Keratinocyte (primary cell): ENCODE results near the gene ARID5B. TPM values are rescaled to one million over a fixed set of nuclear protein-coding genes. Genes with fewer than 3 reads are reported as not detected.

Experiments
- DNase-seq: peaks from one replicate; pipeline ENCODE4 v3.0.0-alpha.2; 2011; ENCODE audit warnings: low read depth, missing footprints, low spot score
- FAIRE-seq: peaks from 2 replicates; lab custom pipeline; 2011; peaks lifted over from hg19 to GRCh38; lab: Jason Lieb, UNC
- H2AFZ ChIP-seq: 2 replicates; pipeline ENCODE4 v1.6.0; 2012; ENCODE audit warnings: low read length, control low read depth, inconsistent platforms; ENCODE audit not compliant: control insufficient read depth
- H3K27ac ChIP-seq: 2 replicates; pipeline ENCODE4 v1.5.1; 2011; ENCODE audit warnings: low read length; ENCODE audit not compliant: control insufficient read depth, insufficient read depth
- H3K27me3 ChIP-seq: 3 replicates; pipeline ENCODE4 v1.6.0; 2011; ENCODE audit warnings: low read length; ENCODE audit not compliant: control insufficient read depth, insufficient read depth; ENCODE audit errors: extremely low read depth
- H3K36me3 ChIP-seq, 2 experiments: 2 replicates in 1 of 2; 3 replicates in 1 of 2; pipeline ENCODE4 v1.5.1; 2011; ENCODE audit warnings: low read length in 2 of 2, mild to moderate bottlenecking in 1 of 2; ENCODE audit not compliant: control insufficient read depth in 2 of 2, insufficient read depth in 2 of 2; ENCODE audit errors: extremely low read depth in 1 of 2
- H3K4me1 ChIP-seq: 3 replicates; pipeline ENCODE4 v1.5.1; 2011; ENCODE audit warnings: low read length; ENCODE audit not compliant: control insufficient read depth, insufficient read depth; ENCODE audit errors: extremely low read depth
- H3K4me2 ChIP-seq: 3 replicates; pipeline ENCODE4 v1.6.0; 2011; ENCODE audit warnings: low read depth, low read length; ENCODE audit not compliant: control insufficient read depth, insufficient read depth; ENCODE audit errors: extremely low read depth
- H3K4me3 ChIP-seq, 3 experiments: fragments of 200-600 bp in 1 of 3; sonication (generic) in 1 of 3; 2 replicates in 2 of 3; 3 replicates in 1 of 3; pipeline ENCODE4 v1.5.1; 2011 to 2016; ENCODE audit warnings: low read length in 3 of 3, mild to moderate bottlenecking in 3 of 3, control low read depth in 2 of 3, inconsistent platforms in 1 of 3, low read depth in 1 of 3, mixed read lengths in 1 of 3, mixed run types in 1 of 3, moderate library complexity in 1 of 3; ENCODE audit not compliant: control insufficient read depth in 2 of 3, insufficient read depth in 2 of 3; ENCODE audit errors: extremely low read depth in 1 of 3
- H3K79me2 ChIP-seq: 2 replicates; pipeline ENCODE4 v1.6.0; 2012; ENCODE audit warnings: low read length; ENCODE audit not compliant: control insufficient read depth, insufficient read depth
- H3K9ac ChIP-seq: 3 replicates; pipeline ENCODE4 v1.6.0; 2011; ENCODE audit warnings: low read length; ENCODE audit not compliant: control insufficient read depth, insufficient read depth; ENCODE audit errors: extremely low read depth
- H3K9me1 ChIP-seq: 3 replicates; pipeline ENCODE4 v1.6.0; 2011; ENCODE audit warnings: low read length; ENCODE audit not compliant: control insufficient read depth, insufficient read depth; ENCODE audit errors: extremely low read depth
- H3K9me3 ChIP-seq: 2 replicates; pipeline ENCODE4 v1.5.1; 2012; ENCODE audit warnings: low read depth, low read length; ENCODE audit not compliant: control insufficient read depth
- H4K20me1 ChIP-seq: 3 replicates; pipeline ENCODE4 v1.6.0; 2011; ENCODE audit warnings: low read length; ENCODE audit not compliant: control insufficient read depth, insufficient read depth; ENCODE audit errors: extremely low read depth
- EZH2 ChIP-seq: IDR thresholded peaks from one replicate; pipeline ENCODE4 v1.6.1; 2012; ENCODE audit warnings: inconsistent platforms, mild to moderate bottlenecking, low read length, moderate library complexity
- dilution Hi-C: fragments of 300-500 bp; cut with MboI; formaldehyde crosslinking; loops from one replicate; pipeline ENCODE4 v1.7.0; 2020; ENCODE audit warnings: low sequenced_read_pairs; ENCODE audit not compliant: extremely low pct_ligation_motif_present
- polyA plus RNA-seq, 5 experiments: library from polyadenylated mRNA; depleted of rRNA in 3 of 5; stranded (reverse) in 3 of 5; stranded (forward) in 1 of 5; unstranded in 1 of 5; fragments of >200 nt; gene quantifications; 1 replicate in 1 of 5; 2 replicates in 3 of 5; 3 replicates in 1 of 5; pipeline versions ENCODE4 v1.2.1 to v1.2.3, GENCODE V29; 2011 to 2012; ENCODE audit warnings: missing spikeins in 2 of 5, low read depth in 1 of 5, low replicate concordance in 1 of 5
- TF ChIP-seq, protein P1 (sequence below), 3 experiments: IDR thresholded peaks in 1 of 3; conservative IDR thresholded peaks in 1 of 3; optimal IDR thresholded peaks in 1 of 3; 2 replicates in 2 of 3; 3 replicates in 1 of 3; pipeline versions ENCODE3 to v1.5.1; 2011; ENCODE audit warnings: low read length in 3 of 3, mild to moderate bottlenecking in 3 of 3, moderate library complexity in 2 of 3, control low read depth in 1 of 3, inconsistent platforms in 1 of 3; ENCODE audit not compliant: insufficient read depth in 2 of 3; ENCODE audit errors: extremely low read depth in 1 of 3

ARID5B gene
- polyA plus RNA-seq, 1 donor (not counting 4 experiments of a cell fraction or from before 2014, with no cell fraction given), result 7.0 TPM

DNA sequence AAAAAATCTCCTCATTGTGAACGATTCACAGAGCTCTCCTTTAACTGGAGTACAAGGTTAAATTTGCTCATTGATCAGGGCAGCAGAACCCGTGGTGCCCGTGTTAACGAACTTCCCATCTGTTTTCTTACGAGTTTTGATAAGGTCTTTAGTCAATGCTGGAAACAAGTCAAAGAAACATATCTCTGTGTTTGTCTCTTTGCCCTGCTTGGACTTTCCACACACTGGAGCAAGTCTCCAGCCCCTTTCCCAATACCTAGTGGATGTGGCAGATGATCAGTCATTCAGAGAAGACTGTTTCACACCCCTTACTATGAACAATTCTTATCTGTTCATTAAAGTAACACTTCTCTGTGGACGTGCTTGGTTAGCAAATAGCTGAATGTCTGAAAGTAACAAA lies 121.3 kb downstream of the ARID5B start:
- Histone ChIP-seq H3K4me2 (no peak overlapping the region), H3K4me3 (no peak overlapping the region), H3K27me3 (no peaks in the 10 kb centered on the region), H3K9ac (no peak overlapping the region), H3K79me2 (peaks cover 16% of the 10 kb centered on the region), H3K4me1 (peaks cover 70% of the 10 kb centered on the region), H3K9me3 (peaks cover 5% of the 10 kb centered on the region), H4K20me1 (no peaks in the 10 kb centered on the region), H3K27ac (no peak overlapping the region), H3K36me3 (no peaks in the 10 kb centered on the region), H3K9me1 (no peaks in the 10 kb centered on the region), H2AFZ (no peak overlapping the region)
- FAIRE-seq (no peak), DNase-seq (no peak)
- dilution Hi-C loops, result no loop called here
- TF ChIP-seq, protein P1, sequence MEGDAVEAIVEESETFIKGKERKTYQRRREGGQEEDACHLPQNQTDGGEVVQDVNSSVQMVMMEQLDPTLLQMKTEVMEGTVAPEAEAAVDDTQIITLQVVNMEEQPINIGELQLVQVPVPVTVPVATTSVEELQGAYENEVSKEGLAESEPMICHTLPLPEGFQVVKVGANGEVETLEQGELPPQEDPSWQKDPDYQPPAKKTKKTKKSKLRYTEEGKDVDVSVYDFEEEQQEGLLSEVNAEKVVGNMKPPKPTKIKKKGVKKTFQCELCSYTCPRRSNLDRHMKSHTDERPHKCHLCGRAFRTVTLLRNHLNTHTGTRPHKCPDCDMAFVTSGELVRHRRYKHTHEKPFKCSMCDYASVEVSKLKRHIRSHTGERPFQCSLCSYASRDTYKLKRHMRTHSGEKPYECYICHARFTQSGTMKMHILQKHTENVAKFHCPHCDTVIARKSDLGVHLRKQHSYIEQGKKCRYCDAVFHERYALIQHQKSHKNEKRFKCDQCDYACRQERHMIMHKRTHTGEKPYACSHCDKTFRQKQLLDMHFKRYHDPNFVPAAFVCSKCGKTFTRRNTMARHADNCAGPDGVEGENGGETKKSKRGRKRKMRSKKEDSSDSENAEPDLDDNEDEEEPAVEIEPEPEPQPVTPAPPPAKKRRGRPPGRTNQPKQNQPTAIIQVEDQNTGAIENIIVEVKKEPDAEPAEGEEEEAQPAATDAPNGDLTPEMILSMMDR (optimal IDR thresholded peaks at IDR 0.05 in 1 of 3, IDR thresholded peaks at IDR 0.05 in 1 of 3, conservative IDR thresholded peaks at IDR 0.05 in 1 of 3; ENCODE audit: extremely low read depth in 1 of 3, insufficient read depth in 2 of 3, low read length in 3 of 3), result no peak
- TF ChIP-seq EZH2, result no peak

DNA sequence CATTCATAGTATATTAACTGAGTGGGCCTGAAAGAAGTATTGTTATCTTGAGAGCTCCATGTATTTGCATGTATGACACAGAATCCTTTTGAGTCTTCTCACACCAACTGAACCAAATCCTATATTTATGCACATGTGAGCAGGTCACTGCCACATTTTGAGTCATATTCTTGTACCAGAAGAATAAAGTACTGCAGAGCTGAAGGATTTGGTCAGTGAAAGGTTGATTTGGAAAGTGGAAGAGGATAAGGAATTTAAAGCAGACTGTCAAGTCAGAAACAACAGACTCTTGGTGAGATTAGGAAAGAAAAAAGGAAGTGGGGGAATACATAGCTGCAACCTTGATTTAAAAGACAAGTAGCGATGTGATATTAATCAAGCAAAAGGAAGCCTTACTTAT lies 121.8 kb downstream of the ARID5B start:
- Histone ChIP-seq H3K79me2 (peaks cover 13% of the 10 kb centered on the region), H3K4me3 (no peak overlapping the region), H3K36me3 (no peaks in the 10 kb centered on the region), H3K27ac (no peak overlapping the region), H3K27me3 (no peaks in the 10 kb centered on the region), H3K4me1 (peaks cover 71% of the 10 kb centered on the region), H3K9me3 (peaks cover 5% of the 10 kb centered on the region), H3K4me2 (no peak overlapping the region), H3K9me1 (no peaks in the 10 kb centered on the region), H4K20me1 (no peaks in the 10 kb centered on the region), H2AFZ (no peak overlapping the region), H3K9ac (no peak overlapping the region)
- DNase-seq (no peak), FAIRE-seq (no peak)
- no peak for TF ChIP-seq EZH2
- TF ChIP-seq, protein P1 (optimal IDR thresholded peaks at IDR 0.05 in 1 of 3, IDR thresholded peaks at IDR 0.05 in 1 of 3, conservative IDR thresholded peaks at IDR 0.05 in 1 of 3; ENCODE audit: extremely low read depth in 1 of 3, insufficient read depth in 2 of 3, low read length in 3 of 3), result no peak
- dilution Hi-C loops, result no loop called here
